Spleen (tissue), 11 donors: ENCODE data around the gene CPLANE1. TPM values are rescaled to one million over a fixed set of nuclear protein-coding genes. Genes with fewer than 3 reads are reported as not detected.
"Not testable (repeated sequence)": the region's sequence is repeated elsewhere in the genome, so short reads cannot be mapped to it uniquely, and the experiment has no call there.

Experiments used
- DNase-seq: peaks from one replicate; pipeline ENCODE4 v3.0.0-alpha.2; 2020
- H3K27ac ChIP-seq, 8 donors: fragments of 200-600 bp; sonication (generic) in 7 of 8; 1 replicate in 4 of 8; 2 replicates in 4 of 8; pipeline versions ENCODE4 v1.5.0 to v1.8.0; 2016 to 2021; ENCODE audit warnings: inconsistent platforms in 4 of 8, mild to moderate bottlenecking in 4 of 8, moderate library complexity in 1 of 8
- H3K27me3 ChIP-seq, 7 donors: fragments of 200-600 bp; sonication (generic) in 6 of 7; replicated peaks in 1 of 7; 1 replicate in 4 of 7; 2 replicates in 3 of 7; pipeline versions ENCODE4 v1.5.0 to v1.8.0; 2016 to 2021; ENCODE audit warnings: inconsistent platforms in 3 of 7, mild to moderate bottlenecking in 1 of 7
- H3K36me3 ChIP-seq, 6 donors: fragments of 200-600 bp; sonication (generic) in 5 of 6; 1 replicate in 4 of 6; 2 replicates in 2 of 6; pipeline versions ENCODE4 v1.5.0 to v1.8.0; 2016 to 2021; ENCODE audit warnings: inconsistent platforms in 2 of 6
- H3K4me1 ChIP-seq, 6 donors: fragments of 200-600 bp; sonication (generic) in 5 of 6; 1 replicate in 3 of 6; 2 replicates in 3 of 6; pipeline versions ENCODE4 v1.5.0 to v1.8.0; 2016 to 2021; ENCODE audit warnings: inconsistent platforms in 3 of 6
- H3K4me3 ChIP-seq, 8 donors: fragments of 200-600 bp; sonication (generic) in 7 of 8; 1 replicate in 4 of 8; 2 replicates in 4 of 8; pipeline versions ENCODE4 v1.5.0 to v1.8.0; 2016 to 2021; ENCODE audit warnings: inconsistent platforms in 4 of 8, mild to moderate bottlenecking in 4 of 8, moderate library complexity in 2 of 8
- H3K9me3 ChIP-seq, 8 donors: fragments of 200-600 bp; sonication (generic) in 7 of 8; 1 replicate in 4 of 8; 2 replicates in 4 of 8; pipeline versions ENCODE4 v1.5.0 to v1.8.0; 2016 to 2021; ENCODE audit warnings: inconsistent platforms in 4 of 8
- POLR2A ChIP-seq, 3 donors: fragments of 450-650 bp; IDR thresholded peaks; one replicate each; pipeline ENCODE4 v1.5.1; 2017; ENCODE audit warnings: antibody characterized with exemption in 3 of 3, mild to moderate bottlenecking in 1 of 3
- POLR2AphosphoS5 ChIP-seq, 3 donors: sonication (generic); formaldehyde crosslinking; IDR thresholded peaks; one replicate each; pipeline ENCODE4 v1.5.1; 2017; ENCODE audit warnings: antibody characterized with exemption in 3 of 3
- WGBS, 5 donors: extraction: QIAGEN DNeasy Blood & Tissue Kit in 3 of 5; methylation state at CpG; one replicate each; pipeline versions ENCODE4 v1.1.5 to v1.1.7; 2013 to 2018; 5-methylcytosine and 5-hydroxymethylcytosine counted together
- intact Hi-C: fragments of 100-400 bp; cut with DNase I; formaldehyde crosslinking; loops from one replicate; pipeline ENCODE4 v1.15.0; 2023; ENCODE audit warnings: low total_unique reads
- polyA plus RNA-seq, 3 donors: library from polyadenylated mRNA; stranded (reverse); fragments of 200-250 nt; gene quantifications; one replicate each; pipeline ENCODE4 v1.2.1, GENCODE V29; 2013
- total RNA-seq, 7 donors: library from RNA; depleted of rRNA in 3 of 7; stranded (reverse); fragments of >200 nt in 3 of 7; fragmentation: NEBNext Ultra II Directional in 4 of 7; extraction: Animal tissue kit (Norgen Biotek cat#: 25700) in 4 of 7; gene quantifications; one replicate each; pipeline versions ENCODE4 v1.1.0 to v1.2.1, GENCODE V29; 2016 to 2021
- TF ChIP-seq, protein P1 (sequence below), 11 experiments: fragments of 200-600 bp in 7 of 11; fragments of 450-650 bp in 4 of 11; sonication (generic) in 4 of 11; IDR thresholded peaks in 8 of 11; conservative IDR thresholded peaks in 3 of 11; 1 replicate in 7 of 11; 2 replicates in 4 of 11; pipeline versions ENCODE4 v1.4.0 to v1.8.0; 2016 to 2021; ENCODE audit warnings: antibody characterized with exemption in 11 of 11, inconsistent platforms in 4 of 11, mild to moderate bottlenecking in 1 of 11
- donor health status: healthy with polysubstance abuse.
- donor health status: DM: no; HTN: no; CAD: no; lungs with moderate emphysema.
- donor health status: DM: no; HTN: no; CAD: no.
- donor health status: Bipolar disorder and iron deficiency.
- donor health status: healthy.
- donor health status: DM: no; HTN: no; CAD: no.
- donor health status: DM: yes; HTN: yes; CAD: no.

CPLANE1 gene
- total and polyA plus RNA-seq, 10 donors, result 1.2 to 31.7 (median 19.1) TPM

DNA sequence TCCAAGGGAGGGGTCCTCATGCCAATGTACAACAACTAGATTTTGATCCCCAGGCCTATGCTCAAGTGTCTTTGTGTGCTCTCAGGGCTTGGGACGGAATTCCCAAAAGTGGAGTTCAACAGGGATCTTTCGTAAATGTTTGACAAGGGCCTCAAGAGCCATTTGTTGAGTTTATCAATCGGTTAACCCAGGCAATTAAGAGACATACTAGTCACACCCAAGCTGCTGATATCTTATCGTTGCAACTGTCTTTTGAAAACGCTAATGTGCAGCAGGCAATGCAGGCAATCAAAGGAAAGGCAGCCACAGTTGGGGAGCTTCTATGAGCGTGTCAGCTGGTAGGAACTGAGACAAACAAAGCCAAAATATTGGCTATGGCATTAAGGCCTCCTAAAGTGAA, 161.2 kb downstream of the CPLANE1 start:
- intact Hi-C loops, result no loop called here
- Histone ChIP-seq H3K4me3 (no peak overlapping the region), H3K27me3 (no peaks in the 10 kb centered on the region), H3K9me3 (no peaks in the 10 kb centered on the region), H3K4me1 (no peaks in the 10 kb centered on the region), H3K27ac (no peak overlapping the region), H3K36me3 (peaks cover 0 to 16% (median 0%) of the 10 kb centered on the region in 6 donors)
- no peak for DNase-seq
- TF ChIP-seq POLR2A (IDR thresholded peaks at IDR 0.05) (no peak), POLR2AphosphoS5 (IDR thresholded peaks at IDR 0.05) (no peak)
- TF ChIP-seq, protein P1, sequence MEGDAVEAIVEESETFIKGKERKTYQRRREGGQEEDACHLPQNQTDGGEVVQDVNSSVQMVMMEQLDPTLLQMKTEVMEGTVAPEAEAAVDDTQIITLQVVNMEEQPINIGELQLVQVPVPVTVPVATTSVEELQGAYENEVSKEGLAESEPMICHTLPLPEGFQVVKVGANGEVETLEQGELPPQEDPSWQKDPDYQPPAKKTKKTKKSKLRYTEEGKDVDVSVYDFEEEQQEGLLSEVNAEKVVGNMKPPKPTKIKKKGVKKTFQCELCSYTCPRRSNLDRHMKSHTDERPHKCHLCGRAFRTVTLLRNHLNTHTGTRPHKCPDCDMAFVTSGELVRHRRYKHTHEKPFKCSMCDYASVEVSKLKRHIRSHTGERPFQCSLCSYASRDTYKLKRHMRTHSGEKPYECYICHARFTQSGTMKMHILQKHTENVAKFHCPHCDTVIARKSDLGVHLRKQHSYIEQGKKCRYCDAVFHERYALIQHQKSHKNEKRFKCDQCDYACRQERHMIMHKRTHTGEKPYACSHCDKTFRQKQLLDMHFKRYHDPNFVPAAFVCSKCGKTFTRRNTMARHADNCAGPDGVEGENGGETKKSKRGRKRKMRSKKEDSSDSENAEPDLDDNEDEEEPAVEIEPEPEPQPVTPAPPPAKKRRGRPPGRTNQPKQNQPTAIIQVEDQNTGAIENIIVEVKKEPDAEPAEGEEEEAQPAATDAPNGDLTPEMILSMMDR (IDR thresholded peaks at IDR 0.05 in 8 of 11, conservative IDR thresholded peaks at IDR 0.05 in 3 of 11), result no peak
- 82 to 92% (median 86%) methylated on average over 6 of the region's 6 CpGs for WGBS, 5 donors

DNA sequence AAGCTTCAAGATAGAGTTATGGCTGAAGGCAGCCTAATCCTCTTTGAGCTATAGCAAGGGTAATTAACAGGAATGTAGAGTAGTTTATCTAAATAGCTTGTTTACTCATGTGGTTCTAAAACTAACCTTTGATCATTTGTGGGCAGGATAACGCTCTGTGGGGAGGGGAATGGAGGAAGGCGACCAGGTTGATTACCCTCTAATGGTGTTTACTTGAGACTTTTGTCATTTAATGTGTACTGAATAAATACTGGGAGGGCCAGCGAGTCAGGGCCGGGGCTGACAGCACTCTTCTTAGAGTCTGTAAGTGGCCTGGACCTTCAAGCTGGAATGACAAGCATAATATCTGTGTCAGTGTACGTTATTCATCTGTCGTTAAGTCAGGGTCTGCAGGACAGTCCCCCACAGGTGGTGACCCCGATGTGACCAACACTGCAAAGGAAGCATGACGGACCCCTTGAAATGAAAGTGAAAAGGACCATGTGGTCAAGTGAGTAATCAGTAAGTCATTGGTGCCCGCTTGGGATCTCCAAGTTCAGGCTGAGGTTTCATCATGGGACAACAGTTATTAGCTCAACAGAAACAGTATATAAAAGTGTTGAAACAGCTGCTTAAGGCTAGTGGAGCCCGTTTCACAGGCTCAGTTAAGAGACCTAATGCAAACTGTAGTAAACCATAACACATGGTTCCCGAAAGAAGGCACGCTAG, 162.6 kb downstream of the CPLANE1 start:
- no peak for TF ChIP-seq POLR2AphosphoS5 (IDR thresholded peaks at IDR 0.05)
- H3K4me3 ChIP-seq, result no peak overlapping the region
- no peak overlapping the region for H3K27ac ChIP-seq
- no peak for DNase-seq
- WGBS, 5 donors, result 84 to 90% (median 86%) methylated on average over 12 of the region's 12 CpGs
- no peaks in the 10 kb centered on the region for H3K9me3 ChIP-seq
- H3K27me3 ChIP-seq, result no peaks in the 10 kb centered on the region
- no peaks in the 10 kb centered on the region for H3K4me1 ChIP-seq
- intact Hi-C loops, result no loop called here
- H3K36me3 ChIP-seq, result peaks cover 0 to 16% (median 0%) of the 10 kb centered on the region in 6 donors

DNA sequence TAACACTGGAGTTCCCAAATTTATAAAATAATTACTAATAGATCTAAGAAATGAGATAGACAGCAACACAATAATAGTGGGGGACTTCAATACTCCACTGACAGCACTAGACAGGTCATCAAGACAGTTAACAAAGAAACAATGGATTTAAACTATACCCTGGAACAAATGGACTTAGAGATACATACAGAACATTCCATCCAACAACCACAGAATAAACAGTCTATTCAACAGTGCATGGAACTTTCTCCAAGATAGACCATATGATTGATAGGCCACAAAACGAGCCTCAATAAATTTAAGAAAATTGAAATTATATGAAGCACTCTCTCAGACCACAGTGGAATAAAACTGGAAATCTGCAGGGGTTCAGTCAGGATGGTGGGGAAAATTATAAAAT, 163.2 kb downstream of the CPLANE1 start:
- H3K27me3 ChIP-seq, H3K27ac ChIP-seq, intact Hi-C loops, H3K4me1 ChIP-seq, H3K9me3 ChIP-seq, DNase-seq, H3K4me3 ChIP-seq: not testable (repeated sequence)
- peaks cover 0 to 16% (median 0%) of the 10 kb centered on the region in 6 donors for H3K36me3 ChIP-seq
- 83 to 93% (median 92%) methylated on average over 1 of the region's 1 CpG for WGBS, 5 donors

DNA sequence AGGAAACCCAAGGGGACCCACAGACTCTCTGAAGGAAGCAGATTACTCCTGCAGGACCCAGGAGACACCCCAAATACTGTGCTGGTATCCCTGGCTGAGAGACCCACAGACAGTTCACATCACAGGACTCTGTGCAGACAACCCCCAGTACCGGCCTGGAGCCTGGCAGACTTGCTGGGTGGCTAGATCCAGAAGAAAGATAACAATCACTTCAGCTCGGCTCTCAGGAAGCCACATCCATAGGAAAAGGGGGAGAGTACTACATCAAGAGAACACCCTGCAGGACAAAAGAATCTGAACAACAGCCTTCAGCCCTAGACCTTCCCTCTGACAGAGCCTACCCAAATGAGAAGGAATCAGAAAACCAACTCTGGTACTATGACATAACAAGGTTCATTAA, 166.2 kb downstream of the CPLANE1 start:
- H3K27ac ChIP-seq, result not testable (repeated sequence)

DNA sequence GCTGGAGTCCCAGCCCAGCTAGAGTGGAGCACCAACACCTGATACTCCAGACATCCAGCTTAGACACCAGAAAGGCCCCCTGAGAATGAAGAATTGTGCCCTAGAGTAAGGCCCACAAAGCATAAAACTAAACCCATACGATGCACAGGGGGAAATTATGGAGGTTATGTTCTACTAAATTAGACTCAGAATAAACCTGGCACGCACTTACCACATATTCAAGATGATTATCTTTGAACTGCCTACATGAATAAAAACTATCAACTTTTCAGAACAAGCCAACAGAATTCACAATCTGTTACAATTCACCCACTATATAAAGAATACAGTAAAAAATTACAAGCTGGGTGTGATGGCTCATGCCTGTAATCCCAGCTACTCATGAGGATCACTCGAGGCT, 168.5 kb downstream of the CPLANE1 start:
- H3K4me3 ChIP-seq, result no peak overlapping the region
- no peaks in the 10 kb centered on the region for H3K9me3 ChIP-seq
- no peaks in the 10 kb centered on the region for H3K27me3 ChIP-seq
- DNase-seq, result no peak
- H3K4me1 ChIP-seq, result no peaks in the 10 kb centered on the region
- TF ChIP-seq POLR2AphosphoS5 (IDR thresholded peaks at IDR 0.05) (no peak), POLR2A (IDR thresholded peaks at IDR 0.05) (no peak)
- TF ChIP-seq, protein P1 (IDR thresholded peaks at IDR 0.05 in 8 of 11, conservative IDR thresholded peaks at IDR 0.05 in 3 of 11), result no peak
- no peak overlapping the region for H3K27ac ChIP-seq
- intact Hi-C loops, result no loop called here
- 90 to 93% (median 92%) methylated on average over 3 of the region's 3 CpGs for WGBS, 5 donors
- peaks cover 0 to 38% (median 3%) of the 10 kb centered on the region in 6 donors for H3K36me3 ChIP-seq

More for the DNA sequence above, 166.2 kb downstream of the CPLANE1 start:
- 55 to 74% (median 64%) methylated on average over 2 of the region's 2 CpGs for WGBS, 5 donors
- H3K9me3 ChIP-seq, H3K4me1 ChIP-seq, H3K4me3 ChIP-seq, H3K27me3 ChIP-seq, DNase-seq, intact Hi-C loops: not testable (repeated sequence)
- peaks cover 0 to 37% (median 3%) of the 10 kb centered on the region in 6 donors for H3K36me3 ChIP-seq
